VCaP (cell line): Measurements from ENCODE around the gene PLEKHA5.
"Not testable (repeated sequence)": the region's sequence is repeated elsewhere in the genome, so short reads cannot be mapped to it uniquely, and the experiment has no call there.

Source experiments
- H3K27ac ChIP-seq: fragments of 450-650 bp; 2 replicates; pipeline ENCODE4 v1.5.1; 2017
- CTCF ChIP-seq: fragments of 450-650 bp; conservative IDR thresholded peaks from 2 replicates; pipeline ENCODE4 v1.5.1; 2017; ENCODE audit warnings: mild to moderate bottlenecking, moderate library complexity

Gene PLEKHA5

GRCh38 chr12:19222558-19222957 is 93.0 kb downstream of the PLEKHA5 start:
- no peak for TF ChIP-seq CTCF

GRCh38 chr12:19223018-19223417 is 93.5 kb downstream of the PLEKHA5 start:
- no peak overlapping the region for H3K27ac ChIP-seq
- TF ChIP-seq CTCF, result peak; percentile 65

More at GRCh38 chr12:19222558-19222957, 93.0 kb downstream of the PLEKHA5 start:
- H3K27ac ChIP-seq, result no peak overlapping the region

- no peak overlapping the region for H3K27ac ChIP-seq
- TF ChIP-seq CTCF, result no peak
These were observed 94.2 kb downstream of the PLEKHA5 start for GRCh38 chr12:19223695-19224094.

- H3K27ac ChIP-seq, result no peak overlapping the region
- no peak for TF ChIP-seq CTCF
These were observed 95.2 kb downstream of the PLEKHA5 start for GRCh38 chr12:19224746-19225145.

GRCh38 chr12:19227190-19227879 is 97.8 kb downstream of the PLEKHA5 start:
- no peak overlapping the region for H3K27ac ChIP-seq
- no peak for TF ChIP-seq CTCF

GRCh38 chr12:19227880-19228210 is 98.3 kb downstream of the PLEKHA5 start:
- no peak overlapping the region for H3K27ac ChIP-seq
- TF ChIP-seq CTCF, result no peak

GRCh38 chr12:19229021-19229420 is 99.5 kb downstream of the PLEKHA5 start:
- H3K27ac ChIP-seq, result not testable (repeated sequence)

GRCh38 chr12:19230299-19230866 is 100.8 kb downstream of the PLEKHA5 start:
- H3K27ac ChIP-seq, result no peak overlapping the region
- TF ChIP-seq CTCF, result no peak
